ENCODE results near the gene NLRP1. TPM values are rescaled to one million over a fixed set of nuclear protein-coding genes. Genes with fewer than 3 reads are reported as not detected.
A peak's percentile ranks its signal among the peaks of the same experiment; 100 is the strongest.

NLRP1 gene
- total RNA-seq, 4 donors from 2014 or later: 3.6 to 7.7 (median 6.9) TPM

GRCh38 chr17:5587438-5588032, 3.2 kb upstream of the NLRP1 start:
- no peaks in the 10 kb centered on the region for H3K27me3 ChIP-seq
- H3K4me3 ChIP-seq: no peak overlapping the region
- H3K27ac ChIP-seq: no peak overlapping the region
- no peaks in the 10 kb centered on the region for H3K36me3 ChIP-seq
- TF ChIP-seq, protein P1, sequence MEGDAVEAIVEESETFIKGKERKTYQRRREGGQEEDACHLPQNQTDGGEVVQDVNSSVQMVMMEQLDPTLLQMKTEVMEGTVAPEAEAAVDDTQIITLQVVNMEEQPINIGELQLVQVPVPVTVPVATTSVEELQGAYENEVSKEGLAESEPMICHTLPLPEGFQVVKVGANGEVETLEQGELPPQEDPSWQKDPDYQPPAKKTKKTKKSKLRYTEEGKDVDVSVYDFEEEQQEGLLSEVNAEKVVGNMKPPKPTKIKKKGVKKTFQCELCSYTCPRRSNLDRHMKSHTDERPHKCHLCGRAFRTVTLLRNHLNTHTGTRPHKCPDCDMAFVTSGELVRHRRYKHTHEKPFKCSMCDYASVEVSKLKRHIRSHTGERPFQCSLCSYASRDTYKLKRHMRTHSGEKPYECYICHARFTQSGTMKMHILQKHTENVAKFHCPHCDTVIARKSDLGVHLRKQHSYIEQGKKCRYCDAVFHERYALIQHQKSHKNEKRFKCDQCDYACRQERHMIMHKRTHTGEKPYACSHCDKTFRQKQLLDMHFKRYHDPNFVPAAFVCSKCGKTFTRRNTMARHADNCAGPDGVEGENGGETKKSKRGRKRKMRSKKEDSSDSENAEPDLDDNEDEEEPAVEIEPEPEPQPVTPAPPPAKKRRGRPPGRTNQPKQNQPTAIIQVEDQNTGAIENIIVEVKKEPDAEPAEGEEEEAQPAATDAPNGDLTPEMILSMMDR (IDR thresholded peaks at IDR 0.05 in 4 of 5, conservative IDR thresholded peaks at IDR 0.05 in 1 of 5): peak; percentile 85 to 95 (median 87)
- TF ChIP-seq POLR2A (IDR thresholded peaks at IDR 0.05): no peak
- ATAC-seq (peak; percentile 50 to 59), DNase-seq (no peak)
- H3K4me1 ChIP-seq: peaks cover 19 to 21% of the 10 kb centered on the region in 2 donors
- in situ Hi-C loops (cut with MboI; ENCODE audit: low sequenced_read_pairs in 4 of 4) (loop anchor here (5.0 to 25.0 kb wide), 6 partner anchors 125 to 845 kb away; partner anchors contain the start of gene WSCD1 (in 2 of the 4)), intact Hi-C loops (cut with DNase I; ENCODE audit: low total_unique reads) (loop anchor here (1.0 to 5.0 kb wide), 3 partner anchors 120 to 850 kb away; partner anchors contain the start of gene AIPL1)
- H3K9me3 ChIP-seq: no peaks in the 10 kb centered on the region

DNA sequence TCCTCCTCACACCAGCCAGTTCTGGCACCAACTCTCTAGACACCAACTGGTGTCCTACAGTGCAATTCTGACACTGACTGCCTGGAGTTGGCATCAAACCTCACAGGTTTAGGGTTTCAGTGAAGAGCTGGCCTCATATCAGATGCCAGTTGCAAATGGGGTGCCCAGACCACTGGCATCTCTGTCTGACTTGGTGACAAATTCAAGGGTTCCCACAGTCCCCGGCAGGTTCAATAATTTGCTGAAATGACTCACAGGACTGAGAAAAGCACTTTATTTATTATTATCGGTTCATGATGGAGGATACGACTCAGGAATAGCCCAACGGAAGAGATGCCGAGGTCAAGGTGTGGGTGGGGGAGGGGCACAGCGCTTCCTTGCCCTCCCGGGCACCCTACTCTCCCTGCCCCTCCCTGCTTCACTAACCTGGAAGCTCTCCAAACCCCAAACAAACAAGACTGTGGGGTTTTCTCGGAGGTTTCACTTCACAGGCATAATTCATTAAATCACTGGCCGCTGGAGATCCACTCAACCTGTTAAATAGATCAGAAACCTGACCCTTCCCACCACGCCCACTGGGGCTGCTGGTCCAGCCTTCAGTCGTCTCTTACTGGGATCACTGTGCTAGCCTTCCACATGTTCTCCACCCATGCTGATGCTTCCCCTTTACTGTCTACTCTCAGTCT, 1.7 kb upstream of the NLRP1 start:
- Histone ChIP-seq H3K9me3 (no peaks in the 10 kb centered on the region), H3K36me3 (no peaks in the 10 kb centered on the region), H3K4me1 (peaks cover 19 to 21% of the 10 kb centered on the region in 2 donors), H3K4me3 (no peak overlapping the region), H3K27ac (peak overlapping the region; percentile 79 to 84 (median 83)), H3K27me3 (no peaks in the 10 kb centered on the region)
- peak; percentile 41 to 71 for ATAC-seq
- intact Hi-C loops (cut with DNase I; ENCODE audit: low total_unique reads) (loop anchor here (5.0 kb wide), 1 partner anchor 851 kb away; the partner anchor contains the start of gene AIPL1), in situ Hi-C loops (cut with MboI; ENCODE audit: low sequenced_read_pairs in 4 of 4) (loop anchor here (5.0 to 25.0 kb wide), 6 partner anchors 126 to 846 kb away; partner anchors contain the start of gene WSCD1 (in 2 of the 4))
- TF ChIP-seq, protein P1 (IDR thresholded peaks at IDR 0.05 in 4 of 5, conservative IDR thresholded peaks at IDR 0.05 in 1 of 5): no peak
- TF ChIP-seq POLR2A (IDR thresholded peaks at IDR 0.05): no peak
- no peak for DNase-seq

DNA sequence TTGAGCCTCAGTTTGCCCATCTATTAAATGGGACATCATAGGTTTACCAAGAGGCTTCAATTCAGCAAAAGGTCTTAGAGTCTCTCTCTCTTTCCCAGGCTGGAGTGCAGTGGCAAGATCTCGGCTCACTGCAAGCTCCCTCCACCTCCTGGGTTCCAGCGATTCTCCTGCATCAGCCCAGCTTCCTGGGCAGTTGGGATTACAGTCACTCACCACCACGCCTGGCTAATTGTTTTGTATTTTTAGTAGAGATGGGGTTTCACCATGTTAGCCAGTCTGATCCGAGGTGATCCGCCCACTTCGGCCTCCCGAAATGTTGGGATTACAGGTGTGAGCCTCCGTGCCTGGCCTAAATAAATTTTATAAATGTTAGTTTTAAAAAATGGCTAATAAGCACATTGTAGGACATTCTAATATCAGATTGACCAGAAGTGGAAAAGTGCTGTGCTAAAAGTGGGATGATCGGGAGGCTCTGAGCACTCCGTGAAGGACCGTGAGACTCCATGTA, 1.0 kb upstream of the NLRP1 start:
- ATAC-seq (no peak), DNase-seq (no peak)
- peaks cover 19 to 21% of the 10 kb centered on the region in 2 donors for H3K4me1 ChIP-seq
- TF ChIP-seq, protein P1 (IDR thresholded peaks at IDR 0.05 in 4 of 5, conservative IDR thresholded peaks at IDR 0.05 in 1 of 5): no peak
- no peak for TF ChIP-seq POLR2A (IDR thresholded peaks at IDR 0.05)
- H3K4me3 ChIP-seq: no peak overlapping the region
- intact Hi-C loops (cut with DNase I; ENCODE audit: low total_unique reads) (loop anchor here (5.0 kb wide), 1 partner anchor 852 kb away; the partner anchor contains the start of gene AIPL1), in situ Hi-C loops (cut with MboI; ENCODE audit: low sequenced_read_pairs in 4 of 4) (loop anchor here (5.0 to 25.0 kb wide), 6 partner anchors 127 to 847 kb away; partner anchors contain the start of gene WSCD1 (in 2 of the 4))
- peak overlapping the region; percentile 79 to 84 (median 83) for H3K27ac ChIP-seq
- H3K9me3 ChIP-seq: no peaks in the 10 kb centered on the region
- no peaks in the 10 kb centered on the region for H3K36me3 ChIP-seq
- no peaks in the 10 kb centered on the region for H3K27me3 ChIP-seq

GRCh38 chr17:5583426-5584382, 605 bp downstream of the NLRP1 start:
- ATAC-seq: peak in 1 of 2 donors; percentile 2
- intact Hi-C loops (cut with DNase I; ENCODE audit: low total_unique reads): no loop called here

More at GRCh38 chr17:5583426-5584382, 605 bp downstream of the NLRP1 start:
- Histone ChIP-seq H3K27ac (peak overlapping the region; percentile 79 to 84 (median 83)), H3K27me3 (no peaks in the 10 kb centered on the region), H3K9me3 (no peaks in the 10 kb centered on the region), H3K4me3 (peak overlapping the region; percentile 49 to 59 (median 56)), H3K36me3 (no peaks in the 10 kb centered on the region), H3K4me1 (peaks cover 19 to 21% of the 10 kb centered on the region in 2 donors)
- in situ Hi-C loops (cut with MboI; ENCODE audit: low sequenced_read_pairs in 4 of 4): loop anchor here in 2 of 4 donors (10.0 to 25.0 kb wide), 3 partner anchors 129 to 479 kb away; partner anchors contain the start of gene WSCD1 (in 2 of the 2)
- DNase-seq: no peak
- TF ChIP-seq, protein P1 (IDR thresholded peaks at IDR 0.05 in 4 of 5, conservative IDR thresholded peaks at IDR 0.05 in 1 of 5): no peak
- TF ChIP-seq POLR2A (IDR thresholded peaks at IDR 0.05): no peak
